GM12872 (cell line): Measurements from ENCODE around the gene MORN1.

Experiments used
- TF ChIP-seq, protein P1 (sequence below): IDR thresholded peaks from 3 replicates; pipeline ENCODE4 v1.5.1; 2011; ENCODE audit warnings: low read depth, mild to moderate bottlenecking, low read length, moderate library complexity; ENCODE audit not compliant: insufficient read depth

The MORN1 gene

DNA sequence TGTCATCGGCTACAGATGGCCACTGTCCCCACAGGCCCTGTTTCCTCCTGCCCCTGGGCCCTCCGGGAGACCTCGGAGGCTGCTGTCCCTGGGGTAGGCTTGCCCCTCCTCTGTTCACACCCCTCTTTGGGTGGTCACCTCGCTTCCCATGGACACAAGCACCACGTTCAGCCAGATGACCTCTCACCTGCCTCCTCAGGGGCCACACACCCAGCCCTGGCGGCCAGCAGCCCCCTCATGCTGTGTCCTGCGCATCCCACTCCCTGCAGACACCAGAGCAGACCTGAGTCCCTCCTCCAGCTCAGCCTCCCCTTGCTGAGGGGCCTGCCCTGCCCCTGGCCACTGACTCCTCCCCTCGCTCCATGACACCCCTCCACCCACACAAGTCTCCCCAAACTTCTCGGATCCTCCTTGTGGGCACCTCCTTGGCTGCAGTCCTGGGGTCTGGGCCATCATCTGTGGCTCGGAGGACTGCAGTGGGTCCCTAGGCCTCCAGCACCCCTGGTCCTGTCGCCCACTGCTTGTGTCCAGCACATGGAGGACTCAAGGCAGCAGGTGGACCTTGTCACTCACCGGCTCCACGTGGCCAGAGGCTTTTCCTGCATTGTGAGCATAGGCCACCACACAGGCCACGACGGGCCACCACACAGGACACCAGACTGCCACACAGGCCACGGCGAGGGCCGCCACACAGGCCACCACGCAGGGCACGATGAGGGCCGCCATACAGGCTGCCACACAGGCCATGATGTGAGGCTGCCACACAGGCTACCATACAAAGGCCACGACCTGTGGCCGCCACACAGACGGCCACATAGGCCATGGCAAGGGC lies 51.1 kb downstream of the MORN1 start:
- TF ChIP-seq, protein P1, sequence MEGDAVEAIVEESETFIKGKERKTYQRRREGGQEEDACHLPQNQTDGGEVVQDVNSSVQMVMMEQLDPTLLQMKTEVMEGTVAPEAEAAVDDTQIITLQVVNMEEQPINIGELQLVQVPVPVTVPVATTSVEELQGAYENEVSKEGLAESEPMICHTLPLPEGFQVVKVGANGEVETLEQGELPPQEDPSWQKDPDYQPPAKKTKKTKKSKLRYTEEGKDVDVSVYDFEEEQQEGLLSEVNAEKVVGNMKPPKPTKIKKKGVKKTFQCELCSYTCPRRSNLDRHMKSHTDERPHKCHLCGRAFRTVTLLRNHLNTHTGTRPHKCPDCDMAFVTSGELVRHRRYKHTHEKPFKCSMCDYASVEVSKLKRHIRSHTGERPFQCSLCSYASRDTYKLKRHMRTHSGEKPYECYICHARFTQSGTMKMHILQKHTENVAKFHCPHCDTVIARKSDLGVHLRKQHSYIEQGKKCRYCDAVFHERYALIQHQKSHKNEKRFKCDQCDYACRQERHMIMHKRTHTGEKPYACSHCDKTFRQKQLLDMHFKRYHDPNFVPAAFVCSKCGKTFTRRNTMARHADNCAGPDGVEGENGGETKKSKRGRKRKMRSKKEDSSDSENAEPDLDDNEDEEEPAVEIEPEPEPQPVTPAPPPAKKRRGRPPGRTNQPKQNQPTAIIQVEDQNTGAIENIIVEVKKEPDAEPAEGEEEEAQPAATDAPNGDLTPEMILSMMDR: no peak

DNA sequence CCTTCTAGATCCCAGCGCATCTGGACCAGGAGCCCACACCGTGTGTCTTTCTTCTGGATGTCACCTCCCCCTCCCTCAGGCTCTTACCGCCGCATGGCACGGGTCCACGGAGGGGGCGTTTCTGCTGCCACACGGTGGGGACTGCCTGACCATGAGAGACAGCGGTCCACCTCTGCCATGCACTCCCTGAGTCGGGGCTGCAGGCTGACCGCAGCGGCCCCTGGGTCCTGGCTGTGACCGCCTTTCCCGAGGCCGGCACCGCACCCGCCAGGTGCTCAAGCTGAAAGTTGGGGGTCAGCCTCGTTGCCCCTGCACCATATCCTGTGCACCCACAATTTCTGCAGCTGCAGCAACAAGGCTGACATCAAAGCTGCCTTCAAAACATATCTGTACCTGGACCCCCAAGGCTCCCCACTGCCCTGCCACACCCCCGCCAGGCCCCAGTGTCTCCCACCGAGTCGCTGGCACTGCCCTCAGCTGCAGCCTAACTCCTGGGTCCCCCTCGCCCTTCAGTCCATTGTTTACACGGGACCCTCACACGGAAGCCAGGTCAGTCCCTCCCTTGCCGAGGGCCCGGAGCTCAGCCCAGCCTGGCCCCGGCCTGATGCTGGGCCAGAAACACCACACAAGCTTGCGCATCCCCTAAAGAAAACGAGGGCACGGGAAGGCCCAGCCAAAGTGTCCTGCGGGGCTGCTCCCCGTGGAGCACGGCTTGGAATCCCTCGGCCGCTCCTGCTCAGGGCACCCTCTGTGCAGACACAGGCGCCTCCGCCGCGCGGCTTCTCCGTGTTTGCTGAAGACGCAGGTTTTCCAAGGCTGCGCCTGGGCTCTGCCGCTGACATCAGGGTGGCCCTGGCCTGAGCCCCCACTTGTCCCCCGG lies 51.9 kb downstream of the MORN1 start:
- TF ChIP-seq, protein P1: no peak

DNA sequence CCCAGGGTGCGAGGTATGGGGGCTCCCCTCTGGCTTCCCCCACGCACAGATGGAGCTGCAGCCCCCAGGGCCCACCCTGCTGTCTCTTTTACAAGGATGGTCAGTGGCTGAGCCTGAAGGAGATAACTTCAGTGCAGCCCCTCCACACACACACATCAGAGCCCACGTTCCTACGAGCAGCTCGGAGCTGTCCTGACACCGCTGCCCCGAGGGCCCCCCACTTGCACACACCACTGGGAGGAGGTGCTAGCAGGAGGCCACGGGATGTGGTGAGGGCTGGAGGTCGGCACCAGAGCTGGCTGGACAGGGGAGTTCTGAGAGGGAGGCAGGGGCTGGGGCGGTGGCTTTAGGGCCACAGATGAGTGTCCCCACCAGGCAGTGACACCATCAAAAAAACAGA lies 53.9 kb downstream of the MORN1 start:
- TF ChIP-seq, protein P1: no peak

DNA sequence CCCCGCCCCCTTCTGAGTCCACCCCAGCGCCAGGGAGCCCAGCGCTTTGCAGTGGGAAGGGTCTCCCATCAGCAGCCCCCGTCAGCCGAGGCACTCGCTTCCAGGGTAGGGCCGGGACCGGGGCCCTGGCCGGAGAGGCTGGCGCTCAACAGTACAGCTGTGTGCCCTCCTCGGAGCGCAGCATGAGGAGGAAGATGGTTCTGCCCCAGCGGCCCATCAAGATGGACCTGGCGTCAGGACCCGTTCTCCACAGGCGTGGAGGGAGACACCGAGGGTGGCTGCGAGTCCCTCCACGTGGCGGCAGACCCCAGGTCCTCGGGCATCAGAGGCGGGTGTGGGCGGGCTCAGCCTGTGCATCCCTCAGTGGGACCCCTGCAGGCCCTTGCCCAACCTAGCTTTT lies 54.3 kb downstream of the MORN1 start:
- TF ChIP-seq, protein P1: no peak

DNA sequence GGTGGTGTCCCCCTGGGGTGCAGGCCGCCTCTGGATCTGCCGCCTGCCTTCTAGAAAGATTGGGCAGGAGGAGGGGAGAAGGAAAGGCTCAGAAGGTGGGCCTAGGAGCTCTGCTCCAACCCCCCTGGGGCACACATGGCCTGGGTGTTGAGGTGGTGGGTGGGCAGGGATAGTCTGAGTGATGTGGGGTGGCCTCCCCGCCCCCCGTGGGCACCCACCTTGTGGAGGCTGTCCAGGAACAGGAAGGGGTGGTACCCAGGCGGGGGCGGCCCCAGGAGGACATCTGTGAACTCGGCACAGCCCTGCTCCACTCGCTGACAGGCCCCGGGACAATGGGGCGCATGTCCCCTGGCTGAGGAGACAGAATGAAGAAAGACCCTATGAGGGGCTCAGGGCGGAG lies 54.9 kb downstream of the MORN1 start:
- TF ChIP-seq, protein P1: no peak

DNA sequence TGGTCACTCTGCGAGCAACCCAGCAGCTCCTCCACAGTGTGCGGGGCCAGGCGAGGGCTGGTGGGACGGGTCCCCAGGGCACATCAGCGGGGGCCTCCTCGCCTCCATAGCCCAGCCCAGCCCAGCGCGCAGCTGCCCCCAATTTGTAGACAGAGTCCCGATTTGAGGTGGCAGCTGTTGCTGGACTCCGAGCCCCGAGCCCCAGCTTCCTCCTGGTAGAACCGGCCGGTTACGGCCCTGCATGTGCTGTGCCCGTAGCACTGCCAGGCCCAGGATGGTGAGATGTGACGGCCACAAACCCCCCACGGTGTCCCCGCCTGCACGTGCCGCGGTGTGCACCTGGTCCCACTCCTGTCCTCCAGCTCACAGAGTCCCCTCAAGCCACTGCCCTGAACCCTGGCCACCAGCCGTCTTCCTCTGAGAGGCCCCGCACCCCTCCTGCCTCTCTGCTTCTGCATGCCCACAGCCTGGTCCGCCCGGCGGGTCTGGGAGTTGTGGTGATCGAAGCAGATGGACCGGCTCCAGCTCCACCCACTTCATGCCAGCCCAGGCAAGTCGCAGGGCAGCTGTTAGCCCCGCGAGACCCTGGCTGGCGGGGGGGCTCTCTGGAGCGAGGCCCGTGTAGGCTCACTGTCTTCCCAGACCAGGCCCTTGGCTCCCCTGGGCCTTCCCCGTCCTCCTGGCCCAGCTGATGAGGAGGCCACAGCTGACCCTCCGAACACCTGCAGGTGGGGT lies 55.5 kb downstream of the MORN1 start:
- TF ChIP-seq, protein P1: no peak
